ENCODE results near the gene PIBF1.
A peak's percentile ranks its signal among the peaks of the same experiment; 100 is the strongest.
"Not testable (repeated sequence)": the region's sequence is repeated elsewhere in the genome, so short reads cannot be mapped to it uniquely, and the experiment has no call there.

PIBF1 gene

GRCh38 chr13:72820156-72820897, 38.4 kb downstream of the PIBF1 start:
- no peak for DNase-seq (ENCODE audit: low read depth in 1 of 2, low spot score in 1 of 2)

- DNase-seq (ENCODE audit: low read depth in 1 of 2, low spot score in 1 of 2) = no peak
These were observed 39.0 kb downstream of the PIBF1 start for GRCh38 chr13:72820898-72821279.

GRCh38 chr13:72823081-72823480, 41.1 kb downstream of the PIBF1 start:
- no peak for DNase-seq (ENCODE audit: low read depth in 1 of 2, low spot score in 1 of 2)

GRCh38 chr13:72823724-72824123, 41.8 kb downstream of the PIBF1 start:
- DNase-seq (ENCODE audit: low read depth in 1 of 2, low spot score in 1 of 2) = no peak

- no peak for DNase-seq (ENCODE audit: low read depth in 1 of 2, low spot score in 1 of 2)
These were observed 52.7 kb downstream of the PIBF1 start for GRCh38 chr13:72834601-72835000.

GRCh38 chr13:72839831-72840426, 58.0 kb downstream of the PIBF1 start:
- DNase-seq (ENCODE audit: low read depth in 1 of 2, low spot score in 1 of 2) = peak in 1 of 2 donors; percentile 9

- no peak for DNase-seq (ENCODE audit: low read depth in 1 of 2, low spot score in 1 of 2)
These were observed 61.1 kb downstream of the PIBF1 start for GRCh38 chr13:72842991-72843390.

GRCh38 chr13:72845148-72845547, 63.2 kb downstream of the PIBF1 start:
- DNase-seq (ENCODE audit: low read depth in 1 of 2, low spot score in 1 of 2) = not testable (repeated sequence)

- no peak for DNase-seq (ENCODE audit: low read depth in 1 of 2, low spot score in 1 of 2)
These were observed 67.6 kb downstream of the PIBF1 start for GRCh38 chr13:72849571-72849970.

- DNase-seq (ENCODE audit: low read depth in 1 of 2, low spot score in 1 of 2) = no peak
These were observed 69.2 kb downstream of the PIBF1 start for GRCh38 chr13:72850959-72851677.

- DNase-seq (ENCODE audit: low read depth in 1 of 2, low spot score in 1 of 2) = no peak
These were observed 69.7 kb downstream of the PIBF1 start for GRCh38 chr13:72851678-72852014.

- no peak for DNase-seq (ENCODE audit: low read depth in 1 of 2, low spot score in 1 of 2)
These were observed 70.3 kb downstream of the PIBF1 start for GRCh38 chr13:72852207-72852606.

- no peak for DNase-seq (ENCODE audit: low read depth in 1 of 2, low spot score in 1 of 2)
These were observed 71.1 kb downstream of the PIBF1 start for GRCh38 chr13:72853000-72853399.

- DNase-seq (ENCODE audit: low read depth in 1 of 2, low spot score in 1 of 2) = no peak
These were observed 82.4 kb downstream of the PIBF1 start for GRCh38 chr13:72864142-72865011.

- no peak for DNase-seq (ENCODE audit: low read depth in 1 of 2, low spot score in 1 of 2)
These were observed 86.3 kb downstream of the PIBF1 start for GRCh38 chr13:72868229-72868628.

- no peak for DNase-seq (ENCODE audit: low read depth in 1 of 2, low spot score in 1 of 2)
These were observed 93.3 kb downstream of the PIBF1 start for GRCh38 chr13:72875233-72875632.

GRCh38 chr13:72884101-72884500, 102.2 kb downstream of the PIBF1 start:
- no peak for DNase-seq (ENCODE audit: low read depth in 1 of 2, low spot score in 1 of 2)

- DNase-seq (ENCODE audit: low read depth in 1 of 2, low spot score in 1 of 2) = no peak
These were observed 104.5 kb downstream of the PIBF1 start for GRCh38 chr13:72886272-72887067.

GRCh38 chr13:72889495-72889894, 107.6 kb downstream of the PIBF1 start:
- no peak for DNase-seq (ENCODE audit: low read depth in 1 of 2, low spot score in 1 of 2)

GRCh38 chr13:72890546-72890945, 108.6 kb downstream of the PIBF1 start:
- no peak for DNase-seq (ENCODE audit: low read depth in 1 of 2, low spot score in 1 of 2)

- no peak for DNase-seq (ENCODE audit: low read depth in 1 of 2, low spot score in 1 of 2)
These were observed 109.5 kb downstream of the PIBF1 start for GRCh38 chr13:72891423-72891822.
